H1 (cell line): Measurements from ENCODE around the gene IFNL2. TPM values are rescaled to one million over a fixed set of nuclear protein-coding genes. Genes with fewer than 3 reads are reported as not detected.
A peak's percentile ranks its signal among the peaks of the same experiment; 100 is the strongest.

ENCODE experiments used
- CTCF ChIA-PET: fragments of 300-600 bp; sonication (Branson Sonifier 250); formaldehyde crosslinking; loops from one replicate; lab custom pipeline; 2021; ENCODE audit not compliant: partially characterized antibody; lab: Charles Lee
- POLR2A ChIA-PET: fragments of 300-600 bp; sonication (Branson Sonifier 250); formaldehyde crosslinking; loops from one replicate; lab custom pipeline; 2021; ENCODE audit warnings: inconsistent platforms; ENCODE audit not compliant: partially characterized antibody; lab: Charles Lee
- DNase-seq, 2 experiments: peaks; one replicate each; pipeline versions ENCODE4 v3.0.0 to v3.0.0-alpha.2; 2010 to 2022; ENCODE audit warnings: low spot score in 2 of 2, low read depth in 1 of 2, mixed read lengths in 1 of 2
- FAIRE-seq: peaks from 2 replicates; lab custom pipeline; 2011; peaks lifted over from hg19 to GRCh38; lab: Jason Lieb, UNC
- H2AFZ ChIP-seq: 2 replicates; pipeline ENCODE4 v1.8.1; 2012; ENCODE audit warnings: low read length, inconsistent platforms
- H2AK5ac ChIP-seq: 2 replicates; pipeline ENCODE4 v1.6.1; 2013; ENCODE audit warnings: low read depth, low read length
- H2BK120ac ChIP-seq: replicated peaks from 2 replicates; pipeline ENCODE3; 2013; ENCODE audit warnings: low read depth, low read length, inconsistent platforms
- H2BK12ac ChIP-seq: 2 replicates; pipeline ENCODE4 v1.6.1; 2013; ENCODE audit warnings: low read depth, low read length
- H2BK15ac ChIP-seq: 2 replicates; pipeline ENCODE4 v1.6.1; 2013; ENCODE audit warnings: low read length
- H2BK20ac ChIP-seq: 2 replicates; pipeline ENCODE4 v1.6.1; 2013; ENCODE audit warnings: low read length
- H2BK5ac ChIP-seq: 2 replicates; pipeline ENCODE4 v1.6.1; 2013; ENCODE audit warnings: low read depth, low read length
- H3K14ac ChIP-seq: 2 replicates; pipeline ENCODE4 v1.6.1; 2013; ENCODE audit warnings: inconsistent platforms; ENCODE audit not compliant: insufficient read length
- H3K18ac ChIP-seq: 2 replicates; pipeline ENCODE4 v1.6.1; 2013; ENCODE audit warnings: low read length; ENCODE audit errors: extremely low read depth
- H3K23ac ChIP-seq: 2 replicates; pipeline ENCODE4 v1.6.1; 2013; ENCODE audit warnings: inconsistent platforms; ENCODE audit not compliant: insufficient read length
- H3K23me2 ChIP-seq: 2 replicates; pipeline ENCODE4 v1.6.1; 2013; ENCODE audit warnings: low read depth, low read length
- H3K27ac ChIP-seq: 2 replicates; pipeline ENCODE4 v1.6.1; 2011; ENCODE audit warnings: low read depth, low read length, inconsistent platforms
- H3K27me3 ChIP-seq, 4 experiments: replicated peaks in 1 of 4; 1 replicate in 1 of 4; 2 replicates in 3 of 4; pipeline versions ENCODE4 v1.6.1 to v1.8.1; 2011 to 2013; ENCODE audit warnings: low read length in 3 of 4, mild to moderate bottlenecking in 3 of 4, inconsistent platforms in 2 of 4, mixed read lengths in 2 of 4, moderate library complexity in 1 of 4; ENCODE audit not compliant: control insufficient read depth in 3 of 4, insufficient read depth in 3 of 4; ENCODE audit errors: extremely low read depth in 1 of 4
- H3K36me3 ChIP-seq, 4 experiments: 2 replicates each; pipeline versions ENCODE4 v1.6.1 to v1.8.1; 2011 to 2013; ENCODE audit warnings: mild to moderate bottlenecking in 4 of 4, low read length in 3 of 4, moderate library complexity in 2 of 4, control low read depth in 1 of 4, inconsistent platforms in 1 of 4; ENCODE audit not compliant: insufficient read depth in 4 of 4, control insufficient read depth in 2 of 4
- H3K4ac ChIP-seq: replicated peaks from 2 replicates; pipeline ENCODE3; 2013; ENCODE audit warnings: low read length, low read depth, mixed read lengths, inconsistent platforms; ENCODE audit not compliant: insufficient read length
- H3K4me1 ChIP-seq, 4 experiments: replicated peaks in 1 of 4; 1 replicate in 1 of 4; 2 replicates in 3 of 4; pipeline versions ENCODE4 v1.6.1 to v1.8.1; 2011 to 2013; ENCODE audit warnings: low read length in 3 of 4, inconsistent platforms in 2 of 4, mixed read lengths in 1 of 4; ENCODE audit not compliant: insufficient read depth in 4 of 4, control insufficient read depth in 3 of 4
- H3K4me2 ChIP-seq, 2 experiments: 2 replicates each; pipeline versions ENCODE4 v1.6.1 to v1.8.1; 2011 to 2013; ENCODE audit warnings: low read depth in 2 of 2, low read length in 2 of 2, control low read depth in 1 of 2, inconsistent platforms in 1 of 2, mild to moderate bottlenecking in 1 of 2; ENCODE audit not compliant: insufficient read depth in 1 of 2
- H3K4me3 ChIP-seq, 4 experiments: fragments of 200-600, 300-600 bp in 1 of 4; sonication (generic), shearing (Covaris generic), sonication (Bioruptor Twin) in 1 of 4; 2 replicates each; pipeline versions ENCODE4 v1.5.1 to v1.8.1; 2011 to 2016; ENCODE audit warnings: low read length in 4 of 4, low read depth in 3 of 4, control low read depth in 2 of 4, inconsistent platforms in 2 of 4, mild to moderate bottlenecking in 2 of 4, mixed read lengths in 1 of 4, moderate library complexity in 1 of 4; ENCODE audit not compliant: insufficient read depth in 2 of 4; ENCODE audit errors: extremely low read depth in 1 of 4
- H3K56ac ChIP-seq: replicated peaks from 2 replicates; pipeline ENCODE3; 2013; ENCODE audit warnings: low read depth, mild to moderate bottlenecking, mixed read lengths, low read length, inconsistent platforms; ENCODE audit not compliant: insufficient read length
- H3K79me1 ChIP-seq: 2 replicates; pipeline ENCODE4 v1.6.1; 2013; ENCODE audit warnings: low read depth, low read length, control low read depth
- H3K79me2 ChIP-seq, 2 experiments: 2 replicates each; pipeline versions ENCODE4 v1.6.1 to v1.8.1; 2012 to 2013; ENCODE audit warnings: low read length in 2 of 2, mild to moderate bottlenecking in 2 of 2, inconsistent platforms in 1 of 2; ENCODE audit not compliant: insufficient read depth in 2 of 2, control insufficient read depth in 1 of 2
- H3K9ac ChIP-seq, 4 experiments: replicated peaks in 1 of 4; 1 replicate in 1 of 4; 2 replicates in 3 of 4; pipeline versions ENCODE4 v1.6.1 to v1.8.1; 2011 to 2013; ENCODE audit warnings: low read depth in 3 of 4, low read length in 3 of 4, control low read depth in 2 of 4, mild to moderate bottlenecking in 2 of 4, moderate library complexity in 2 of 4, inconsistent platforms in 1 of 4; ENCODE audit errors: extremely low read depth in 1 of 4
- H3K9me3 ChIP-seq, 2 experiments: 2 replicates each; pipeline versions ENCODE4 v1.6.1 to v1.8.1; 2012 to 2013; ENCODE audit warnings: mild to moderate bottlenecking in 2 of 2, moderate library complexity in 2 of 2, control low read depth in 1 of 2, inconsistent platforms in 1 of 2, low read depth in 1 of 2, low read length in 1 of 2, mixed read lengths in 1 of 2; ENCODE audit not compliant: insufficient read depth in 2 of 2
- H4K20me1 ChIP-seq, 2 experiments: replicated peaks in 1 of 2; 2 replicates each; pipeline versions ENCODE3 to v1.8.1; 2011 to 2013; ENCODE audit warnings: inconsistent platforms in 2 of 2, low read length in 2 of 2, mild to moderate bottlenecking in 1 of 2; ENCODE audit not compliant: insufficient read depth in 2 of 2, control insufficient read depth in 1 of 2
- H4K5ac ChIP-seq: 2 replicates; pipeline ENCODE4 v1.6.1; 2013; ENCODE audit warnings: low read length, low read depth, mixed read lengths, inconsistent platforms; ENCODE audit not compliant: insufficient read length
- H4K8ac ChIP-seq: 2 replicates; pipeline ENCODE4 v1.8.0; 2013; ENCODE audit warnings: mild to moderate bottlenecking, moderate library complexity, low read length, inconsistent platforms; ENCODE audit not compliant: insufficient read depth; ENCODE audit errors: extremely low read depth
- H4K91ac ChIP-seq: replicated peaks from 2 replicates; pipeline ENCODE3; 2013; ENCODE audit warnings: low read length, mixed read lengths, inconsistent platforms; ENCODE audit not compliant: insufficient read length
- CEBPB ChIP-seq: IDR thresholded peaks from 2 replicates; pipeline ENCODE4 v1.6.1; 2012; ENCODE audit warnings: low read depth, low read length
- EZH2 ChIP-seq: fragments of 200-600 bp; sonication (generic); IDR thresholded peaks from 2 replicates; pipeline ENCODE4 v1.7.1; 2012; ENCODE audit warnings: low read depth, mild to moderate bottlenecking, moderate library complexity, low read length, inconsistent platforms; ENCODE audit not compliant: severe bottlenecking
- HDAC6 ChIP-seq: IDR thresholded peaks from one replicate; pipeline ENCODE4 v1.7.1; 2012; ENCODE audit warnings: low read depth, mild to moderate bottlenecking, inconsistent platforms, low read length, moderate library complexity
- NRF1 ChIP-seq: IDR thresholded peaks from 2 replicates; pipeline ENCODE4 v1.6.1; 2011; ENCODE audit warnings: mild to moderate bottlenecking, low read depth, low read length, improper control_type of control experiment
- RAD21 ChIP-seq, 2 experiments: IDR thresholded peaks in 1 of 2; conservative IDR thresholded peaks in 1 of 2; 2 replicates each; pipeline ENCODE4 v1.6.1; 2011; ENCODE audit warnings: low read depth in 2 of 2, low read length in 2 of 2, improper control_type of control experiment in 1 of 2, inconsistent platforms in 1 of 2, mild to moderate bottlenecking in 1 of 2, moderate library complexity in 1 of 2
- TAF1 ChIP-seq: IDR thresholded peaks from 2 replicates; pipeline ENCODE4 v1.6.1; 2011; ENCODE audit warnings: mild to moderate bottlenecking, low read depth, low read length
- WGBS, 2 experiments: shearing (Covaris generic) in 1 of 2; methylation state at CpG; one replicate each; pipeline versions ENCODE4 v1.1.6 to v1.1.7; 2013 to 2015; ENCODE audit warnings: low lambda C conversion rate in 2 of 2, mixed read lengths in 2 of 2, inconsistent platforms in 1 of 2, low coverage in 1 of 2, missing lambda C conversion rate in 1 of 2; ENCODE audit not compliant: insufficient replicate concordance in 2 of 2, insufficient coverage in 1 of 2, insufficient read length in 1 of 2; ENCODE audit errors: extremely low coverage in 1 of 2, missing lambda C conversion rate in 1 of 2; 5-methylcytosine and 5-hydroxymethylcytosine counted together
- polyA plus RNA-seq, 7 experiments: library from polyadenylated mRNA; depleted of rRNA in 3 of 7; stranded (reverse) in 5 of 7; unstranded in 2 of 7; fragments of >200 nt in 5 of 7; fragments of 200-250 nt in 2 of 7; gene quantifications; 1 replicate in 5 of 7; 2 replicates in 1 of 7; 4 replicates in 1 of 7; pipeline versions ENCODE4 v1.2.1 to v1.2.3, GENCODE V29; 2011 to 2013; ENCODE audit warnings: missing spikeins in 2 of 7, mixed read lengths in 2 of 7
- total RNA-seq: library from RNA; stranded (reverse); fragmentation: NEBNext Ultra II Directional; extraction: Animal tissue kit (Norgen Biotek cat#: 25700); gene quantifications from 2 replicates; pipeline ENCODE4 v1.2.1, GENCODE V29; 2021
- TF ChIP-seq, protein P1 (sequence below): IDR thresholded peaks from 2 replicates; pipeline ENCODE4 v1.6.1; 2012; ENCODE audit warnings: inconsistent platforms
- TF ChIP-seq, protein P2 (sequence below): IDR thresholded peaks from 2 replicates; pipeline ENCODE4 v1.6.1; 2012; ENCODE audit warnings: inconsistent platforms

Gene IFNL2
- total and polyA plus RNA-seq, 2 of the 8 experiments (the other 6 are each of a cell fraction or from before 2014, with no cell fraction given): not detected

DNA sequence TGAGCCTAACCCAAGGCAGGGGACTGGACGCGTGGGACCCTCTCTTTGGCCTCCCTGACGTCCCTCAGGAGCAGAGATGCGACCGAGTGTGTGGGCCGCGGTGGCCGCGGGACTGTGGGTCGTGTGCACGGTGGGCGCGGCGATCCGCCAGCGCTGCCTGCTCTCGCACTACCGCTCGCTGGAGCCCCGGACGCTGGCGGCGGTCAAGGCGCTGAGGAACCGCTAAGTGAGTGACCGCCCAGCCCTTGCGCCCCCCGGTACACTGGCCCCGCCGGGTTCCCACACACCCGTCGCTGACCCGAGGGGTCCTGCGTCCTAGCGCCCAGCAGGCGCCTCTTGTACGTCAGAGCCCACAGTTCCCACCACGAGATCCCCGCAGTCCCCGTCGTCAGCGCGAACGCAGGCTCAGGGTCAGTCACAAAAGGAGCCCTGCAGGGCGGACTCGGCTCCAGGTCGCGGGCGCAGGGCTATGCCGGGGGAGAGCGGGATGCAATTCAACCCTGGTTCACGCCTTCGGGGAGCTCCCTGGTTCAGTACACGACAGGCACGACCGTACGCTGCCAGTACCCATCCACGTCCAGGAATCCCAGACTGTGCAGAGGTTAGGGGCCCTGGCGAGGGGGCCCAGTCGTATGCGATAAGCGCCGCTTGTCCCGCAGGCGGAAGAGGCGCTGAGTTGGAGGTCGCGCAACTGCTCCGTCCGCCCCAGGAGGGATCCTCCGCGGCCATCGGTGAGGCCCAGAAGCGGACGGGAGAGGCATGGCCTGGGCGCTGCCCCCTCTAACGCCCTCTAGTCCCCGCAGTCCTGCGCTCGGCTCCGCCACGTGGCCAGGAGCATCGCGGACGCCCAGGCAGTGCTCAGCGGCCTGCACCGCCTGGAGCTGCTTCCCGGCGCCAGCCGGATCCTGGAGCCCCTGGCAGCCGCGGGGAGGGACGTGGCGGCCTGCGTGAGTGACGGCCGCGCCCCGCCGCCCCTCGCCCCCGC lies 3.6 kb upstream of the IFNL2 start:
- peaks cover 38 to 60% (median 41%) of the 10 kb centered on the region in 4 experiments for H3K27me3 ChIP-seq
- DNase-seq (peak in 1 of 2 experiments; percentile 77), FAIRE-seq (no peak)
- ChIA-PET CTCF (interaction anchor here (1.0 kb wide), 2 partner anchors 32 to 155 kb away, joined by 3 read pairs; no protein-coding TSS in a partner anchor), POLR2A (interaction anchor here (0.8 to 1.0 kb wide), 2 partner anchors 126 to 143 kb away, joined by 3 read pairs; partner anchors contain the start of genes MED29 and PAF1)
- H4K91ac ChIP-seq: no peak overlapping the region
- H3K56ac ChIP-seq: no peak overlapping the region
- no peak overlapping the region for H3K9ac ChIP-seq
- peaks cover 11% of the 10 kb centered on the region; the same call in 1 of the 2 replicates for H3K23me2 ChIP-seq
- H3K79me1 ChIP-seq: no peaks in the 10 kb centered on the region
- peaks cover 0 to 4% of the 10 kb centered on the region in 2 experiments for H4K20me1 ChIP-seq
- peak overlapping the region; percentile 92; the same call in 1 of the 2 replicates for H2BK12ac ChIP-seq
- H2BK15ac ChIP-seq: peak overlapping the region; percentile 46; the same call in 1 of the 2 replicates
- no peak overlapping the region for H4K5ac ChIP-seq
- H3K27ac ChIP-seq: no peak overlapping the region
- H3K14ac ChIP-seq: no peak overlapping the region
- H3K79me2 ChIP-seq: no peaks in the 10 kb centered on the region
- no peak overlapping the region for H2AK5ac ChIP-seq
- H3K23ac ChIP-seq: no peak overlapping the region
- H3K4ac ChIP-seq: peak overlapping the region; percentile 53
- peaks cover 0 to 13% (median 7%) of the 10 kb centered on the region in 4 experiments; a peak in 4 of 7 replicates for H3K4me1 ChIP-seq
- no peaks in the 10 kb centered on the region for H3K36me3 ChIP-seq
- H2AFZ ChIP-seq: peak overlapping the region; percentile 76; the same call in 1 of the 2 replicates
- H2BK120ac ChIP-seq: no peak overlapping the region
- peak overlapping the region; percentile 85 for H4K8ac ChIP-seq
- 5% methylated on average over 82 of the region's 102 CpGs; no CpG with 5 or more reads in 1 of the 2 experiments for WGBS, 2 experiments
- H2BK20ac ChIP-seq: no peak overlapping the region
- peak overlapping the region; percentile 5 to 51 (median 14); a peak in 4 of 8 replicates for H3K4me3 ChIP-seq
- peak overlapping the region; percentile 75 to 80 for H3K4me2 ChIP-seq
- H3K9me3 ChIP-seq: peaks cover 0 to 12% of the 10 kb centered on the region in 2 experiments; a peak in 2 of 4 replicates
- peak overlapping the region; percentile 78; the same call in 1 of the 2 replicates for H3K18ac ChIP-seq
- peak overlapping the region; percentile 35; the same call in 1 of the 2 replicates for H2BK5ac ChIP-seq
- no peak for TF ChIP-seq NRF1
- TF ChIP-seq, protein P1, sequence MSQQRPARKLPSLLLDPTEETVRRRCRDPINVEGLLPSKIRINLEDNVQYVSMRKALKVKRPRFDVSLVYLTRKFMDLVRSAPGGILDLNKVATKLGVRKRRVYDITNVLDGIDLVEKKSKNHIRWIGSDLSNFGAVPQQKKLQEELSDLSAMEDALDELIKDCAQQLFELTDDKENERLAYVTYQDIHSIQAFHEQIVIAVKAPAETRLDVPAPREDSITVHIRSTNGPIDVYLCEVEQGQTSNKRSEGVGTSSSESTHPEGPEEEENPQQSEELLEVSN: peak; percentile 89
- TF ChIP-seq RAD21 (IDR thresholded peaks at IDR 0.05 in 1 of 2, conservative IDR thresholded peaks at IDR 0.05 in 1 of 2; ENCODE audit: low read depth in 2 of 2, low read length in 2 of 2): no peak
- TF ChIP-seq HDAC6: no peak
- TF ChIP-seq EZH2: peak; percentile 95
- TF ChIP-seq TAF1: no peak
- TF ChIP-seq, protein P2, sequence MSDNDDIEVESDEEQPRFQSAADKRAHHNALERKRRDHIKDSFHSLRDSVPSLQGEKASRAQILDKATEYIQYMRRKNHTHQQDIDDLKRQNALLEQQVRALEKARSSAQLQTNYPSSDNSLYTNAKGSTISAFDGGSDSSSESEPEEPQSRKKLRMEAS: peak; percentile 97
- TF ChIP-seq CEBPB: no peak
